SK-N-SH treated with all-trans-retinoic acid at 6 μM for 48 hours (cell line): ENCODE results near the gene CRYL1.

Source experiments
- CSDC2 ChIP-seq: fragments of 250-450 bp; sonication (Bioruptor Pico); IDR thresholded peaks from 2 replicates; pipeline ENCODE4 v1.5.0; 2020; ENCODE audit warnings: mild to moderate bottlenecking, moderate library complexity
- CSRNP3 ChIP-seq: fragments of 250-450 bp; sonication (Bioruptor Pico); IDR thresholded peaks from 2 replicates; pipeline ENCODE4 v1.5.1; 2021; ENCODE audit warnings: mild to moderate bottlenecking, moderate library complexity
- GLIS3 ChIP-seq: fragments of 250-450 bp; sonication (Bioruptor Pico); IDR thresholded peaks from 2 replicates; pipeline ENCODE4 v1.5.0; 2020; ENCODE audit warnings: mild to moderate bottlenecking, moderate library complexity
- ISL1 ChIP-seq: fragments of 250-450 bp; sonication (Bioruptor Pico); IDR thresholded peaks from 2 replicates; pipeline ENCODE4 v2.1.2; 2022; ENCODE audit warnings: mild to moderate bottlenecking, moderate library complexity
- PATZ1 ChIP-seq: fragments of 250-450 bp; sonication (Bioruptor Pico); IDR thresholded peaks from 2 replicates; pipeline ENCODE4 v1.8.0; 2020; ENCODE audit warnings: mild to moderate bottlenecking, moderate library complexity, borderline replicate concordance
- TSHZ2 ChIP-seq: fragments of 250-450 bp; sonication (Bioruptor Pico); IDR thresholded peaks from 2 replicates; pipeline ENCODE4 v1.5.0; 2020; ENCODE audit warnings: mild to moderate bottlenecking, moderate library complexity
- ZFP3 ChIP-seq: fragments of 250-450 bp; sonication (Bioruptor Pico); IDR thresholded peaks from 2 replicates; pipeline ENCODE4 v1.5.0; 2020; ENCODE audit warnings: mild to moderate bottlenecking, moderate library complexity
- ZNF70 ChIP-seq: fragments of 450-650 bp; formaldehyde crosslinking; IDR thresholded peaks from 2 replicates; pipeline ENCODE4 v1.5.0; 2020; ENCODE audit warnings: mild to moderate bottlenecking, moderate library complexity
- TF ChIP-seq, protein P1 (sequence below): fragments of 250-450 bp; sonication (Bioruptor Pico); IDR thresholded peaks from 2 replicates; pipeline ENCODE4 v1.5.1; 2020; ENCODE audit warnings: low read depth, mild to moderate bottlenecking, moderate library complexity
- TF ChIP-seq, protein P2 (sequence below): fragments of 250-450 bp; sonication (Bioruptor Pico); IDR thresholded peaks from 2 replicates; pipeline ENCODE4 v1.8.0; 2021; ENCODE audit warnings: low read depth, mild to moderate bottlenecking, moderate library complexity, borderline replicate concordance

- TF ChIP-seq ZNF70 (CRISPR knock-in tag) (no peak), TSHZ2 (no peak), CSDC2 (CRISPR knock-in tag) (no peak), GLIS3 (CRISPR knock-in tag) (no peak), ISL1 (CRISPR knock-in tag) (no peak), ZFP3 (CRISPR knock-in tag) (no peak), CSRNP3 (no peak), PATZ1 (CRISPR knock-in tag) (no peak)
- TF ChIP-seq, protein P1, sequence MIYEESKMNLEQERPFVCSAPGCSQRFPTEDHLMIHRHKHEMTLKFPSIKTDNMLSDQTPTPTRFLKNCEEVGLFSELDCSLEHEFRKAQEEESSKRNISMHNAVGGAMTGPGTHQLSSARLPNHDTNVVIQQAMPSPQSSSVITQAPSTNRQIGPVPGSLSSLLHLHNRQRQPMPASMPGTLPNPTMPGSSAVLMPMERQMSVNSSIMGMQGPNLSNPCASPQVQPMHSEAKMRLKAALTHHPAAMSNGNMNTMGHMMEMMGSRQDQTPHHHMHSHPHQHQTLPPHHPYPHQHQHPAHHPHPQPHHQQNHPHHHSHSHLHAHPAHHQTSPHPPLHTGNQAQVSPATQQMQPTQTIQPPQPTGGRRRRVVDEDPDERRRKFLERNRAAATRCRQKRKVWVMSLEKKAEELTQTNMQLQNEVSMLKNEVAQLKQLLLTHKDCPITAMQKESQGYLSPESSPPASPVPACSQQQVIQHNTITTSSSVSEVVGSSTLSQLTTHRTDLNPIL (CRISPR knock-in tag), result no peak
- TF ChIP-seq, protein P2, sequence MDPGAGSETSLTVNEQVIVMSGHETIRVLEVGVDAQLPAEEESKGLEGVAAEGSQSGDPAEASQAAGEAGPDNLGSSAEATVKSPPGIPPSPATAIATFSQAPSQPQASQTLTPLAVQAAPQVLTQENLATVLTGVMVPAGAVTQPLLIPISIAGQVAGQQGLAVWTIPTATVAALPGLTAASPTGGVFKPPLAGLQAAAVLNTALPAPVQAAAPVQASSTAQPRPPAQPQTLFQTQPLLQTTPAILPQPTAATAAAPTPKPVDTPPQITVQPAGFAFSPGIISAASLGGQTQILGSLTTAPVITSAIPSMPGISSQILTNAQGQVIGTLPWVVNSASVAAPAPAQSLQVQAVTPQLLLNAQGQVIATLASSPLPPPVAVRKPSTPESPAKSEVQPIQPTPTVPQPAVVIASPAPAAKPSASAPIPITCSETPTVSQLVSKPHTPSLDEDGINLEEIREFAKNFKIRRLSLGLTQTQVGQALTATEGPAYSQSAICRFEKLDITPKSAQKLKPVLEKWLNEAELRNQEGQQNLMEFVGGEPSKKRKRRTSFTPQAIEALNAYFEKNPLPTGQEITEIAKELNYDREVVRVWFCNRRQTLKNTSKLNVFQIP (CRISPR knock-in tag), result no peak
These were observed 79.3 kb downstream of the CRYL1 start for GRCh38 chr13:20446405-20446804.
